Sigmoid colon (tissue), 7 donors: ENCODE results near the gene CNOT3. TPM values are rescaled to one million over a fixed set of nuclear protein-coding genes. Genes with fewer than 3 reads are reported as not detected.

Experiments used
- DNase-seq: peaks from one replicate; pipeline ENCODE4 v3.0.0-alpha.2; 2019
- H3K27ac ChIP-seq, 4 donors: fragments of 200-600 bp; sonication (generic); one replicate each; pipeline ENCODE4 v1.5.1; 2016 to 2019; ENCODE audit warnings: mild to moderate bottlenecking in 1 of 4
- H3K27me3 ChIP-seq, 3 donors: fragments of 200-600 bp; sonication (generic); one replicate each; pipeline ENCODE4 v1.5.1; 2019; ENCODE audit warnings: mild to moderate bottlenecking in 1 of 3
- H3K36me3 ChIP-seq, 4 donors: fragments of 200-600 bp; sonication (generic); one replicate each; pipeline ENCODE4 v1.5.1; 2016 to 2019
- H3K4me1 ChIP-seq, 4 donors: fragments of 200-600 bp; sonication (generic); one replicate each; pipeline ENCODE4 v1.5.1; 2017 to 2019
- H3K4me3 ChIP-seq, 4 donors: fragments of 200-600 bp; sonication (generic); one replicate each; pipeline ENCODE4 v1.5.1; 2017 to 2019; ENCODE audit warnings: mild to moderate bottlenecking in 2 of 4, moderate library complexity in 1 of 4
- H3K9me3 ChIP-seq, 4 donors: fragments of 200-600 bp in 3 of 4; sonication (generic) in 3 of 4; one replicate each; pipeline versions ENCODE4 v1.5.1 to v1.6.1; 2013 to 2019
- EP300 ChIP-seq, 4 donors: sonication (generic); formaldehyde crosslinking; IDR thresholded peaks; one replicate each; pipeline ENCODE4 v1.6.1; 2017; ENCODE audit warnings: antibody characterized with exemption in 4 of 4
- POLR2A ChIP-seq, 2 donors: fragments of 450-650 bp; IDR thresholded peaks; one replicate each; pipeline ENCODE4 v1.6.1; 2016; ENCODE audit warnings: antibody characterized with exemption in 2 of 2, mild to moderate bottlenecking in 2 of 2, moderate library complexity in 2 of 2
- POLR2AphosphoS5 ChIP-seq, 4 donors: sonication (generic); formaldehyde crosslinking; IDR thresholded peaks; one replicate each; pipeline ENCODE4 v1.6.1; 2017; ENCODE audit warnings: antibody characterized with exemption in 4 of 4
- WGBS, 2 donors: extraction: QIAGEN DNeasy Blood & Tissue Kit; methylation state at CpG; one replicate each; pipeline ENCODE4 v1.1.7; 2013; 5-methylcytosine and 5-hydroxymethylcytosine counted together
- intact Hi-C: fragments of 100-400 bp; cut with DNase I; formaldehyde crosslinking; loops from one replicate; pipeline ENCODE4 v1.15.1; 2023
- polyA plus RNA-seq, 3 donors: library from polyadenylated mRNA; stranded (reverse); fragments of 200-250 nt; gene quantifications; one replicate each; pipeline ENCODE4 v1.2.3, GENCODE V29; 2013
- total RNA-seq, 4 donors: library from RNA; depleted of rRNA; stranded (reverse); fragments of >200 nt; gene quantifications; one replicate each; pipeline ENCODE4 v1.1.0, GENCODE V29; 2016
- TF ChIP-seq, protein P1 (sequence below), 4 experiments: fragments of 450-650 bp in 3 of 4; fragments of 200-600 bp in 1 of 4; IDR thresholded peaks; one replicate each; pipeline ENCODE4 v1.5.1; 2016 to 2019; ENCODE audit warnings: antibody characterized with exemption in 4 of 4, mild to moderate bottlenecking in 3 of 4, moderate library complexity in 2 of 4
- donor health status: healthy with polysubstance abuse.
- donor health status: Bipolar disorder and iron deficiency.
- donor health status: healthy.

CNOT3 gene
- total and polyA plus RNA-seq, 7 donors: 11.8 to 32.9 (median 19.8) TPM

DNA sequence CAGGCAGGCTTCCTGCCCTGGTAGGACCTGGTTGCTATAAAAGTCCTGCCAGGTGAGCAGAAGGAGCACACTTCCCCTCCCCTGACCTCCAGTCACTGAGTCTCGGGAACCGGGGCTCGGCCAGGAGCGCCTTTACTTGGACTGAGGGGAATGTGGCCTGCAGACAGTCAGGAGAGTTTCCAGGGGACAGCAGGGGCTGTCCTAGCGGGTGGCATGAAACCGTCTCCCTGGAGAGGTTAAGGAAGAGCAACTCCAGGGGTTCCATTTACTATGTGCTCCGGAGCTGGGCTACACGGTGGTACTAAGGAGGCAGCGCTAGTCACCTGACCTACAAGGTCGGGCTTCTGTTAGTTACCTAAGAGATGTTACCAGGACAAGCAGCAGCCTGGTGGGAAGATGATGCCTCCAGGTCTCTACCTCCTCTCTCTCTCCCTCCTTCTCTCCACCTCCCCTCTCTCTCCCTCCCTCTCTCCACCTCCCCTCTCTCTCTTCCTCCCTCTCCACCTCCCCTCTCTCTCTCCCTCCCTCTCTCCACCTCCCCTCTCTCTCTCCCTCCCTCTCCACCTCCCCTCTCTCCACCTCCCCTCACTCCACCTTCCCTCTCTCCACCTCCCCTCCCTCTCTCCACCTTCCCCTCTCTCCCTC is 4.1 kb upstream of the CNOT3 start:
- Histone ChIP-seq H3K27me3 (no peaks in the 10 kb centered on the region), H3K9me3 (no peaks in the 10 kb centered on the region), H3K4me1 (peaks cover 0 to 18% (median 13%) of the 10 kb centered on the region in 4 donors), H3K36me3 (peaks cover 13 to 44% (median 14%) of the 10 kb centered on the region in 4 donors), H3K27ac (no peak overlapping the region), H3K4me3 (no peak overlapping the region)
- no peak for TF ChIP-seq POLR2A (IDR thresholded peaks at IDR 0.05)
- TF ChIP-seq POLR2AphosphoS5 (IDR thresholded peaks at IDR 0.05): no peak
- TF ChIP-seq, protein P1, sequence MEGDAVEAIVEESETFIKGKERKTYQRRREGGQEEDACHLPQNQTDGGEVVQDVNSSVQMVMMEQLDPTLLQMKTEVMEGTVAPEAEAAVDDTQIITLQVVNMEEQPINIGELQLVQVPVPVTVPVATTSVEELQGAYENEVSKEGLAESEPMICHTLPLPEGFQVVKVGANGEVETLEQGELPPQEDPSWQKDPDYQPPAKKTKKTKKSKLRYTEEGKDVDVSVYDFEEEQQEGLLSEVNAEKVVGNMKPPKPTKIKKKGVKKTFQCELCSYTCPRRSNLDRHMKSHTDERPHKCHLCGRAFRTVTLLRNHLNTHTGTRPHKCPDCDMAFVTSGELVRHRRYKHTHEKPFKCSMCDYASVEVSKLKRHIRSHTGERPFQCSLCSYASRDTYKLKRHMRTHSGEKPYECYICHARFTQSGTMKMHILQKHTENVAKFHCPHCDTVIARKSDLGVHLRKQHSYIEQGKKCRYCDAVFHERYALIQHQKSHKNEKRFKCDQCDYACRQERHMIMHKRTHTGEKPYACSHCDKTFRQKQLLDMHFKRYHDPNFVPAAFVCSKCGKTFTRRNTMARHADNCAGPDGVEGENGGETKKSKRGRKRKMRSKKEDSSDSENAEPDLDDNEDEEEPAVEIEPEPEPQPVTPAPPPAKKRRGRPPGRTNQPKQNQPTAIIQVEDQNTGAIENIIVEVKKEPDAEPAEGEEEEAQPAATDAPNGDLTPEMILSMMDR (IDR thresholded peaks at IDR 0.05): no peak
- no peak for TF ChIP-seq EP300 (IDR thresholded peaks at IDR 0.05)
- intact Hi-C loops: no loop called here
- 77 to 84% methylated on average over 10 of the region's 10 CpGs for WGBS, 2 donors
- no peak for DNase-seq

DNA sequence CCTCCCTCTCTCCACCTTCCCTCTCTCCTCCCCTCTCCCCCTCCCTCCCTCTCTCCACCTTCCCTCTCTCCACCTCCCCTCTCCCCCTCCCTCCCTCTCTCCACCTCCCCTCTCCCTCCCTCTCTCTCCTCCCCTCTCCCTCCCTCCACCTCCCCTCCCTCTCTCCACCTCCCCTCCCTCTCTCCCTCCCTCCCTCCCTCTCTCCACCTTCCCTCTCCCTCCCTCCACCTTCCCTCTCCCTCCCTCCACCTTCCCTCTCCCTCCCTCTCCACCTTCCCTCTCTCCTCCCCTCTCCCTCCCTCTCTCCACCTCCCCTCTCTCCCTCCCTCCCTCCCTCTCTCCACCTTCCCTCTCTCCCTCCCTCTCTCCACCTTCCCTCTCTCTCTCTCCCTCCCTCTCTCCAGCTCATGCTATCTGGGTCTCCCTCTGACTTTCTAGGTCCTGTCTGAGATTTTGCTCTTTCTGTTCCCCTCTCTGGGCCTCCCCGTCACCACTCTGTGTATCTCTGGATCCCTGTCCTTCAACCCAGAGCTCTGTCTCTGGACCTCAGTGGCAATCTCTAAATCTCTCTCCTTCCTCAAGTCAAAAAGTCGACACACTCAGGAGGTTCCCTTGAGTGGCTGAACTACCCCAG is 3.5 kb upstream of the CNOT3 start:
- intact Hi-C loops: no loop called here
- H3K27ac ChIP-seq: no peak overlapping the region
- no peak for DNase-seq
- H3K36me3 ChIP-seq: peaks cover 6 to 37% (median 8%) of the 10 kb centered on the region in 4 donors
- H3K4me1 ChIP-seq: peaks cover 0 to 24% (median 19%) of the 10 kb centered on the region in 4 donors
- no peaks in the 10 kb centered on the region for H3K9me3 ChIP-seq
- no peak for TF ChIP-seq EP300 (IDR thresholded peaks at IDR 0.05)
- no peak for TF ChIP-seq POLR2AphosphoS5 (IDR thresholded peaks at IDR 0.05)
- no peak for TF ChIP-seq POLR2A (IDR thresholded peaks at IDR 0.05)
- TF ChIP-seq, protein P1 (IDR thresholded peaks at IDR 0.05): no peak
- no peaks in the 10 kb centered on the region for H3K27me3 ChIP-seq
- no peak overlapping the region for H3K4me3 ChIP-seq
- 74 to 76% methylated on average over 2 of the region's 2 CpGs for WGBS, 2 donors

DNA sequence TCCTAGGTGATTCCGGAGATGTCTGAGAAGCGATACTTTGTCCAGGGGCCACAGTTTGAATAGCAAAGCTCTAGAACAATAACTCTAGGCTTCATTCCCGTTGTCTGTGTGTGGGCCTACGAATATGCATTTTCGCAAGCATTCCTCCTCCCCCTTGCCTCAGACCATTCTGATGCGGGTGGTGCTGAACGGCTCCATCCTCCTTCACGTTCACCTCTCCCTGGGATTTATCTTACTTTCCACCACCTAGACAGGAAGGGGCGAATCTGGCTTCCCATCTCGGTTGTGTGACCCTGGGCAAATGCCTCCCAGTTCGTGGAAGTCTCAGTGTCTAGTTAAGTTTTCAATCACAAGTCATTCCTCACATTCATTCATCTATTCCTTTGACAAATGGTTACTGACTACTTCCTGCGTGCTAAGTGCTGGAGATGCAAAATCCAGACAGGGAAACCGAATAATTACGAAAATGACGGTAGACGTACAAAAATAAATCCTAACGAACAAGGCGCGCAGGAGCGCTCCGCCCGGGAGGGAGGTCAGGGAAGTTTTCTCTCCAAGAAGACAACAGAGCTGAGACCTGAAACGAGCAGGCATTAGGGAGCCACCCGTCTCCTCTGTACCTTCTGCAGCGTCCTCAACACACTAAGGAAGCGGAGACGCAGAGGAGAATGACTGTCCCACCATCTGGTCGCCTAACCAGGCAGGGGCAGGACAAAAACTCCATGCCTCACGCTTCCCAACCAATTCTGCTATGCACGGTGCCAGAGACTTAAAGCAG is 1.3 kb upstream of the CNOT3 start:
- H3K4me1 ChIP-seq: peaks cover 0 to 45% (median 41%) of the 10 kb centered on the region in 4 donors
- H3K27ac ChIP-seq: peak overlapping the region; percentile 57 to 76 (median 70)
- peak overlapping the region; percentile 7 to 53 (median 43) for H3K4me3 ChIP-seq
- WGBS, 2 donors: 2 to 6% methylated on average over 30 of the region's 30 CpGs
- no peaks in the 10 kb centered on the region for H3K9me3 ChIP-seq
- DNase-seq: no peak
- TF ChIP-seq EP300 (IDR thresholded peaks at IDR 0.05): no peak
- TF ChIP-seq, protein P1 (IDR thresholded peaks at IDR 0.05): no peak
- TF ChIP-seq POLR2AphosphoS5 (IDR thresholded peaks at IDR 0.05): no peak
- TF ChIP-seq POLR2A (IDR thresholded peaks at IDR 0.05): no peak
- peaks cover 0 to 19% (median 0%) of the 10 kb centered on the region in 4 donors for H3K36me3 ChIP-seq
- intact Hi-C loops: loop anchor here (2.0 kb wide), 1 partner anchor 21 kb away; the partner anchor contains the start of genes PRPF31 and TFPT
- no peaks in the 10 kb centered on the region for H3K27me3 ChIP-seq

DNA sequence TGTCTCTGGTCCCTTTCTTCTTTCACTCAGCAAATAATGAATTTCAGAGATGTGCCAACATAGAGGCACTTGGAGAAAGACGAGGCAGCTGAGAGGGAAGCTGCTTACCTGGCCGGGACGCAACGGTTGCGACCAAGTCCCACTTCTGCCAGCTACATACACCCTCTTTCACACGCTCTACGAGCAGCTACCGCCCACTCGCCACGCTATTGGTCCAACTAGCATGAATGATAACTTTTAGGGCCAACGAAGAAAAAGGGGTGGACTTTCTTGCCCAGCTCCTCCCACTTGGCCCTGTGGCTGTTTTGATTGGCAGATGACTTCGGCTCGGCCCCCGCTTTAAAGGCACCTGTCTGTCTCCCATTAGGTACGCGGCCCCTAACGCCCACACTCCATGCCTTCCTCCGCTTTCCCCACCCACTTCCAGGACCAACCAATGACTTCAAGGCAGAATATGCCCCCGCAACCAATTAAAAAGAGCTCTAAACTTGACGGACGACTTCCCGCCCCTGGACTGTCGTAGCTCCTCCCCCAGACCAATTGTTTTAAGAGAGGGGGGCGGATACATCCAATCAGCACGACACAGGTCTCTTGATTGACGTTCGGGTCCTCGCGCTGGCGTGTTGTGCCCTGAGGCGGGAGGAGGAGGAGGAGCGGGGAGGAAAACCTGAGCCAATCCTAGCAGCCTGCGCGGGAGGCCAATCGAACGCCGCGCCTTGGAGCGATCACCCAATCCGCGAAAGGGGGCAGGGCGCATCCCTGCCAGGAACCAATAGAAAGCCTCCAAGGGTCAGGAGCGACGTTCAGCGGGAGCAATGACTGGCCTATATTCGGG is 481 bp upstream of the CNOT3 start:
- Histone ChIP-seq H3K27ac (peak overlapping the region; percentile 96 to 99 (median 96)), H3K36me3 (peaks cover 0 to 18% (median 0%) of the 10 kb centered on the region in 4 donors), H3K4me3 (peak overlapping the region; percentile 99 to 100 (median 100)), H3K4me1 (peaks cover 0 to 51% (median 44%) of the 10 kb centered on the region in 4 donors), H3K27me3 (no peaks in the 10 kb centered on the region), H3K9me3 (no peaks in the 10 kb centered on the region)
- TF ChIP-seq EP300 (IDR thresholded peaks at IDR 0.05) (no peak), POLR2A (IDR thresholded peaks at IDR 0.05) (peak in 1 of 2 donors; percentile 38), POLR2AphosphoS5 (IDR thresholded peaks at IDR 0.05) (peak; percentile 7 to 66 (median 32))
- TF ChIP-seq, protein P1 (IDR thresholded peaks at IDR 0.05): no peak
- 1% methylated on average over 46 of the region's 46 CpGs for WGBS, 2 donors
- peak; percentile 100 for DNase-seq
- intact Hi-C loops: loop anchor here (2.0 kb wide), 1 partner anchor 22 kb away; the partner anchor contains the start of genes PRPF31 and TFPT
